Gastroesophageal sphincter (tissue), 4 donors: ENCODE results near the gene S100A16. TPM values are rescaled to one million over a fixed set of nuclear protein-coding genes. Genes with fewer than 3 reads are reported as not detected.
A peak's percentile ranks its signal among the peaks of the same experiment; 100 is the strongest.

Experiments used
- ATAC-seq: fragments of 150-250 bp; one replicate; pipeline ENCODE4 v1.9.1; 2016; ENCODE audit warnings: mild to moderate bottlenecking, moderate library complexity
- H3K27ac ChIP-seq, 4 donors: fragments of 200-600 bp; sonication (generic) in 3 of 4; 1 replicate in 3 of 4; 2 replicates in 1 of 4; pipeline ENCODE4 v1.5.1; 2016 to 2019
- H3K27me3 ChIP-seq: fragments of 200-600 bp; sonication (generic); one replicate; pipeline ENCODE4 v1.5.1; 2019
- H3K36me3 ChIP-seq, 2 donors: fragments of 200-600 bp; sonication (generic); one replicate each; pipeline ENCODE4 v1.5.1; 2019; ENCODE audit warnings: control low read depth in 1 of 2
- H3K4me1 ChIP-seq, 3 donors: fragments of 200-600 bp; sonication (generic); 1 replicate in 2 of 3; 2 replicates in 1 of 3; pipeline ENCODE4 v1.5.1; 2016 to 2019; ENCODE audit warnings: control low read depth in 2 of 3
- H3K4me3 ChIP-seq, 2 donors: fragments of 200-600 bp; sonication (generic); one replicate each; pipeline ENCODE4 v1.5.1; 2019; ENCODE audit warnings: mild to moderate bottlenecking in 1 of 2, moderate library complexity in 1 of 2
- H3K9me3 ChIP-seq, 3 donors: fragments of 200-600 bp; sonication (generic); one replicate each; pipeline ENCODE4 v1.5.1; 2017 to 2019; ENCODE audit warnings: control low read depth in 2 of 3
- EP300 ChIP-seq: sonication (generic); formaldehyde crosslinking; IDR thresholded peaks from one replicate; pipeline ENCODE4 v1.6.1; 2017; ENCODE audit warnings: antibody characterized with exemption, mild to moderate bottlenecking
- POLR2A ChIP-seq, 2 donors: fragments of 450-650 bp; IDR thresholded peaks; one replicate each; pipeline ENCODE4 v1.6.1; 2017; ENCODE audit warnings: antibody characterized with exemption in 2 of 2, mild to moderate bottlenecking in 2 of 2, moderate library complexity in 1 of 2
- POLR2AphosphoS5 ChIP-seq: sonication (generic); formaldehyde crosslinking; IDR thresholded peaks from one replicate; pipeline ENCODE4 v1.6.1; 2017; ENCODE audit warnings: antibody characterized with exemption
- WGBS, 2 donors: methylation state at CpG; one replicate each; pipeline ENCODE4 v1.1.5; 2018; ENCODE audit warnings: low coverage in 1 of 2; 5-methylcytosine and 5-hydroxymethylcytosine counted together
- total RNA-seq, 4 donors: library from RNA; depleted of rRNA; stranded (reverse); fragments of >200 nt; gene quantifications; one replicate each; pipeline ENCODE4 v1.1.0, GENCODE V29; 2016
- TF ChIP-seq, protein P1 (sequence below), 4 experiments: fragments of 200-600 bp in 2 of 4; fragments of 450-650 bp in 2 of 4; sonication (generic) in 1 of 4; IDR thresholded peaks; one replicate each; pipeline ENCODE4 v1.5.1; 2017 to 2019; ENCODE audit warnings: antibody characterized with exemption in 4 of 4, mild to moderate bottlenecking in 2 of 4, moderate library complexity in 2 of 4

Gene S100A16
- total RNA-seq, 4 donors from 2014 or later: 49.7 to 121 (median 71.5) TPM

DNA sequence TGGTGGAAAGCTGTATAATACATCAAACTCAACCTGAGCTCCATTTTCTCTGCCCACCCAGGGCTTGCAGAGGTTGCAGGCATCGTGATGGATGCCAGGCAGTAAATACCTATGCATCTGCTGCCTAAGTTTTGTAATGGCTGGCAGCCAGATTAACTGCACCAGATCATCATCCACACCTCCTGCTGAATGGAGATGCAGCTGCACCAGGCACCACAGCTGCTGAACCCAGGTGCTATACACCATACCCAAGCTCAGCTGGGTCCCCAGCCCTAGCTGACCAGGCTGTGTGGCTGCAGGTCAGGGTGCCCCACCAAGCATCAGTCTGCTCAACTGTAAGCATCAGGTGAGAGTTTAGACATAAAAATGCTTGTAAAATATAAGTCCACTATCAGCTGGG lies 38.8 kb upstream of the S100A16 start:
- Histone ChIP-seq H3K27ac (no peak overlapping the region), H3K36me3 (peaks cover 0 to 5% of the 10 kb centered on the region in 2 donors), H3K9me3 (no peaks in the 10 kb centered on the region), H3K27me3 (no peaks in the 10 kb centered on the region), H3K4me1 (peaks cover 0 to 5% (median 0%) of the 10 kb centered on the region in 3 donors), H3K4me3 (no peak overlapping the region)
- 67% methylated on average over 1 of the region's 1 CpG; no CpG with 5 or more reads in 1 of the 2 donors for WGBS, 2 donors
- no peak for ATAC-seq
- TF ChIP-seq EP300 (no peak), POLR2AphosphoS5 (no peak), POLR2A (IDR thresholded peaks at IDR 0.05) (no peak)
- TF ChIP-seq, protein P1, sequence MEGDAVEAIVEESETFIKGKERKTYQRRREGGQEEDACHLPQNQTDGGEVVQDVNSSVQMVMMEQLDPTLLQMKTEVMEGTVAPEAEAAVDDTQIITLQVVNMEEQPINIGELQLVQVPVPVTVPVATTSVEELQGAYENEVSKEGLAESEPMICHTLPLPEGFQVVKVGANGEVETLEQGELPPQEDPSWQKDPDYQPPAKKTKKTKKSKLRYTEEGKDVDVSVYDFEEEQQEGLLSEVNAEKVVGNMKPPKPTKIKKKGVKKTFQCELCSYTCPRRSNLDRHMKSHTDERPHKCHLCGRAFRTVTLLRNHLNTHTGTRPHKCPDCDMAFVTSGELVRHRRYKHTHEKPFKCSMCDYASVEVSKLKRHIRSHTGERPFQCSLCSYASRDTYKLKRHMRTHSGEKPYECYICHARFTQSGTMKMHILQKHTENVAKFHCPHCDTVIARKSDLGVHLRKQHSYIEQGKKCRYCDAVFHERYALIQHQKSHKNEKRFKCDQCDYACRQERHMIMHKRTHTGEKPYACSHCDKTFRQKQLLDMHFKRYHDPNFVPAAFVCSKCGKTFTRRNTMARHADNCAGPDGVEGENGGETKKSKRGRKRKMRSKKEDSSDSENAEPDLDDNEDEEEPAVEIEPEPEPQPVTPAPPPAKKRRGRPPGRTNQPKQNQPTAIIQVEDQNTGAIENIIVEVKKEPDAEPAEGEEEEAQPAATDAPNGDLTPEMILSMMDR (IDR thresholded peaks at IDR 0.05): no peak

DNA sequence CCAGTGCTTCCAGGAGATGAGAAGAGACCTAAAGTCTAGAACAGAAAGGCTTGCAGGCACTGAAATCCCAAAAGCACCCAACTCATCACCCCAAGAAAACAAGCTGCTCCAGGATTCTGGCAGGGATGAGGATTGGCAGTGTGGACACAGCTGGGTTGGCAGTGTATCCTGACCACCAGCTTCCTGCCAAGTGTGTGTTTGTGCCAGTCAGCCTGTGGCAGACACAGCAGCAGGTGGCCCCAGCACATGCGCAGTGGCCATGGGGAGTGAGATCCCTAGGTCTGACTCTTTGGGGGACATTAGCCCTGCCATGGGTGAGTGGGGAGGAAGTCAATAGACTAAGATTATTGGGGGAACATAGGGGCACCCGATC lies 36.9 kb upstream of the S100A16 start:
- H3K27me3 ChIP-seq: no peaks in the 10 kb centered on the region
- peaks cover 0 to 24% of the 10 kb centered on the region in 2 donors for H3K36me3 ChIP-seq
- 60 to 86% methylated on average over 1 to 2 of the region's 2 CpGs for WGBS, 2 donors
- no peak overlapping the region for H3K4me3 ChIP-seq
- TF ChIP-seq, protein P1 (IDR thresholded peaks at IDR 0.05): no peak
- no peak for TF ChIP-seq POLR2A (IDR thresholded peaks at IDR 0.05)
- no peak for TF ChIP-seq EP300
- TF ChIP-seq POLR2AphosphoS5: no peak
- H3K27ac ChIP-seq: no peak overlapping the region
- ATAC-seq: no peak
- peaks cover 0 to 7% (median 0%) of the 10 kb centered on the region in 3 donors for H3K4me1 ChIP-seq
- H3K9me3 ChIP-seq: no peaks in the 10 kb centered on the region

DNA sequence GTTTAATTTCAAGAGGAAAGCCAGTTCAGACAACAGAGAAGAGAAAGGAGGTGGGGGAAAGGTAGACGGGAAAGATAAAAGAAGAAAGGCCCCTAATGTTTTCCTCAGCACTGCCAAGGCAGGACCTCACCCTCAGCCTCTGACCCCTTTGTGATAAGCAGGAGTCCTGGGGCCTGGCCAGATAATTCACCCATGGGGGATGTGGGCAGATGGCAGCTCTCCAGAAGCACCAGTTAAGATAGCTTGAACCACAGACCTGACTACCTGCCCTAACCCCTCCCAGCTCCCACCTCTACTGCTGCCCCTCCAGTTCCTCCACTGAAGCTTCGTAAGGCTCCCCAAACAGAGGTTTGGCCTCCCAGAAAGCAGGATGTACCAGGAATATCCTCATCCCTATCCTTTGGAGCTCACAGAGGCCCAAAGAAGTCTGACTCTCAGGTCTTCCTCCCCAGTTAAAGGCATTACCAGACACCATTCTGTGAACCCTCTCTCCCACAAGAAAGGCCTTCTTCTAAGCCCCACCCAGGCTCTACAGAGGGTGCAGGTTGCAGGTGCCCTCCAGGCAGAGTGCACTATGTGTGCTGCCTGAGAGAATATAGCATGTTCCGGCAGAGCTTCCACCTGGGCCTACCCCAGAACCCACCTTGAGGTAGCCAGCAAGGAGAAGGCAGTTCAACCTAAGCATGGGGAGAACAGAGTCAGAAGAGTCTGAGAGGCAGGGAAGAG lies 36.4 kb upstream of the S100A16 start:
- no peak for ATAC-seq
- no peaks in the 10 kb centered on the region for H3K9me3 ChIP-seq
- no peak overlapping the region for H3K27ac ChIP-seq
- H3K36me3 ChIP-seq: peaks cover 0 to 29% of the 10 kb centered on the region in 2 donors
- H3K4me1 ChIP-seq: peaks cover 0 to 13% (median 0%) of the 10 kb centered on the region in 3 donors
- no peak overlapping the region for H3K4me3 ChIP-seq
- H3K27me3 ChIP-seq: no peaks in the 10 kb centered on the region
- 41% methylated on average over 3 of the region's 3 CpGs; no CpG with 5 or more reads in 1 of the 2 donors for WGBS, 2 donors
- TF ChIP-seq EP300 (no peak), POLR2AphosphoS5 (no peak), POLR2A (IDR thresholded peaks at IDR 0.05) (no peak)
- TF ChIP-seq, protein P1 (IDR thresholded peaks at IDR 0.05): no peak

DNA sequence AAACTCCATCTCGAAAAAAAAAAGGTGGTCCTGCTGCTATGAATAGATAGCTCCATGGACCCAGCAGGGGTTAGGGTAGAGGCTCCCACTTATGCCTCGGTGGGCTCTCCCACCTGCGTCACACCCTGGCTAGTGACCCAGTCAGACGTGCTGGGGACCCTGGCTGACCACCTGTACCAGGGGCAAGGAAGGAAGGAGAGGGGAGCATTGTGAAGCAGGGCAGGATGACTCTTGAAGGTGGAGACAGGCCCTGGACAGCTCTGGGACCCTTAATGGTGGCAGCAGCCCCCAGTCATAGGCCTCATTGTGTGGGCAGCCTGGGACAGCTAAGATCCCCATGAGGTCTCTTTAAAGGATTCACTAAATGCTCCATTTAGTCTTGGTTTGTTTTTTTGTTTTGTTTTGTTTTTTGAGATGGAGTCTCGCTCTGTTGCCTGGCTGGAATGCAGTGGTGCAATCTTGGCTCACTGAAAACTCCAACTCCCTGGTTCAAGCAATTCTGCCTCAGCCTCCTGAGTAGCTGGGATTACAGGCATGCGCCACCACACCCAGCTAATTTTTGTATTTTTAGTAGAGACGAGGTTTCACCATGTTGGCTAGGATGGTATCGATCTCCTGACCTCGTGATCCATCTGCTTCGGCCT lies 35.2 kb upstream of the S100A16 start:
- Histone ChIP-seq H3K36me3 (peaks cover 0 to 41% of the 10 kb centered on the region in 2 donors), H3K27ac (peak overlapping the region in 2 of 4 donors; percentile 35 to 55), H3K4me1 (peaks cover 0 to 25% (median 8%) of the 10 kb centered on the region in 3 donors), H3K4me3 (no peak overlapping the region), H3K27me3 (no peaks in the 10 kb centered on the region), H3K9me3 (no peaks in the 10 kb centered on the region)
- TF ChIP-seq, protein P1 (IDR thresholded peaks at IDR 0.05): no peak
- no peak for TF ChIP-seq POLR2AphosphoS5
- TF ChIP-seq POLR2A (IDR thresholded peaks at IDR 0.05): no peak
- no peak for TF ChIP-seq EP300
- no peak for ATAC-seq
- 68 to 84% methylated on average over 5 to 6 of the region's 10 CpGs for WGBS, 2 donors

DNA sequence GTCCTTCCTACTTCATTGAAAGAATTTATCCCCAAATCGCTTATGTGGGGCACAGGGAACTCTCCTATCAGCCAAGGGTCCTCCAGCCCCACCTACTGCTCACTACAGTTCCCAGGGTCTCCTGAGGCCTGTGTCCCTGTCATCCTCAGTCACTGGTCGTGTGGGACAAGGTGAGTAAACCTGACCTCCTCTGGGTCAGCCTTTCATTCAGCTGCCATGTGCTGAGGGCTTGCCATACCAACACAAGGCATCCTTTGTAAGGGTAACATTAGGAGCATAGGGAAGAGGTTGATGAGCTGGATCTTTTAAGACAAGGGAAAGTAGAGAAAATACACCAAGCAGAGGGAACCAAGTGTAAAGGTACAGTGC lies 34.4 kb upstream of the S100A16 start:
- Histone ChIP-seq H3K4me3 (no peak overlapping the region), H3K27ac (peak overlapping the region in 2 of 4 donors; percentile 25 to 55), H3K36me3 (peaks cover 0 to 49% of the 10 kb centered on the region in 2 donors), H3K27me3 (no peaks in the 10 kb centered on the region), H3K4me1 (peaks cover 0 to 31% (median 8%) of the 10 kb centered on the region in 3 donors), H3K9me3 (no peaks in the 10 kb centered on the region)
- WGBS, 2 donors: 51 to 57% methylated on average over 1 to 2 of the region's 2 CpGs
- TF ChIP-seq, protein P1 (IDR thresholded peaks at IDR 0.05): no peak
- no peak for TF ChIP-seq POLR2AphosphoS5
- no peak for TF ChIP-seq EP300
- no peak for TF ChIP-seq POLR2A (IDR thresholded peaks at IDR 0.05)
- ATAC-seq: no peak
